HG02571 (cell line): ENCODE measurements around the gene INPP4B.

Experiments used
- ATAC-seq: cut with Tn5 transposase; IDR thresholded peaks from one replicate; pipeline ENCODE4 v1.9.1; 2021; ENCODE audit warnings: mild to moderate bottlenecking, moderate library complexity; ENCODE audit not compliant: unreplicated experiment

INPP4B gene

GRCh38 chr4:142583708-142584107 lies 262.4 kb downstream of the INPP4B start:
- no peak for ATAC-seq

GRCh38 chr4:142582340-142582739 lies 263.8 kb downstream of the INPP4B start:
- no peak for ATAC-seq

- no peak for ATAC-seq
These were observed 264.2 kb downstream of the INPP4B start for GRCh38 chr4:142581881-142582280.

GRCh38 chr4:142579443-142579842 lies 266.7 kb downstream of the INPP4B start:
- ATAC-seq: no peak

GRCh38 chr4:142574306-142574705 lies 271.8 kb downstream of the INPP4B start:
- no peak for ATAC-seq

- ATAC-seq: no peak
These were observed 274.0 kb downstream of the INPP4B start for GRCh38 chr4:142572071-142572470.

- no peak for ATAC-seq
These were observed 278.3 kb downstream of the INPP4B start for GRCh38 chr4:142567620-142568451.

- ATAC-seq: no peak
These were observed 278.9 kb downstream of the INPP4B start for GRCh38 chr4:142567199-142567598.

- ATAC-seq: no peak
These were observed 279.3 kb downstream of the INPP4B start for GRCh38 chr4:142566777-142567176.

- no peak for ATAC-seq
These were observed 279.9 kb downstream of the INPP4B start for GRCh38 chr4:142566243-142566642.

GRCh38 chr4:142565771-142566170 lies 280.3 kb downstream of the INPP4B start:
- no peak for ATAC-seq

GRCh38 chr4:142563682-142564291 lies 282.3 kb downstream of the INPP4B start:
- no peak for ATAC-seq

- no peak for ATAC-seq
These were observed 286.1 kb downstream of the INPP4B start for GRCh38 chr4:142559986-142560385.

- no peak for ATAC-seq
These were observed 287.2 kb downstream of the INPP4B start for GRCh38 chr4:142558851-142559250.

GRCh38 chr4:142557239-142557801 lies 288.8 kb downstream of the INPP4B start:
- ATAC-seq: no peak

GRCh38 chr4:142556570-142557238 lies 289.4 kb downstream of the INPP4B start:
- ATAC-seq: no peak

- ATAC-seq: no peak
These were observed 290.1 kb downstream of the INPP4B start for GRCh38 chr4:142556048-142556447.

- ATAC-seq: no peak
These were observed 291.7 kb downstream of the INPP4B start for GRCh38 chr4:142554412-142554811.

- ATAC-seq: no peak
These were observed 294.4 kb downstream of the INPP4B start for GRCh38 chr4:142551517-142552305.

- ATAC-seq: no peak
These were observed 295.1 kb downstream of the INPP4B start for GRCh38 chr4:142550965-142551364.
